GM18951 (cell line): ENCODE measurements around the gene MRPL23.

Experiments used
- POLR2A ChIP-seq: IDR thresholded peaks from 4 replicates; pipeline ENCODE4 v1.6.1; 2011; ENCODE audit warnings: mild to moderate bottlenecking; ENCODE audit not compliant: insufficient read length, insufficient read depth; ENCODE audit errors: extremely low read depth
- in situ Hi-C: fragments of 300-500 bp; cut with MboI; formaldehyde crosslinking; loops from one replicate; pipeline ENCODE4 v1.12.0; 2022; ENCODE audit warnings: low sequenced_read_pairs, mixed read lengths, inconsistent platforms; ENCODE audit not compliant: unreplicated experiment

MRPL23 gene

GRCh38 chr11:1933416-1934334, 13.5 kb upstream of the MRPL23 start:
- no peak for TF ChIP-seq POLR2A
- in situ Hi-C loops: no loop called here

GRCh38 chr11:1934335-1935155, 12.6 kb upstream of the MRPL23 start:
- no peak for TF ChIP-seq POLR2A
- in situ Hi-C loops: no loop called here

- in situ Hi-C loops: no loop called here
- no peak for TF ChIP-seq POLR2A
These were observed 11.7 kb upstream of the MRPL23 start for GRCh38 chr11:1935156-1936071.

- TF ChIP-seq POLR2A: no peak
- in situ Hi-C loops: no loop called here
These were observed 10.9 kb upstream of the MRPL23 start for GRCh38 chr11:1936072-1936780.

- no peak for TF ChIP-seq POLR2A
- in situ Hi-C loops: no loop called here
These were observed 10.1 kb upstream of the MRPL23 start for GRCh38 chr11:1936781-1937615.

- in situ Hi-C loops: no loop called here
- no peak for TF ChIP-seq POLR2A
These were observed 9.4 kb upstream of the MRPL23 start for GRCh38 chr11:1937616-1938342.

GRCh38 chr11:1938343-1939005, 8.7 kb upstream of the MRPL23 start:
- TF ChIP-seq POLR2A: no peak
- in situ Hi-C loops: no loop called here

GRCh38 chr11:1939006-1939625, 8.0 kb upstream of the MRPL23 start:
- in situ Hi-C loops: no loop called here
- TF ChIP-seq POLR2A: no peak

- in situ Hi-C loops: loop anchor here (5.0 kb wide), 1 partner anchor 42 kb away; no protein-coding TSS in a partner anchor
These were observed 7.3 kb upstream of the MRPL23 start for GRCh38 chr11:1939788-1940187.
